Measurements from ENCODE around the gene ELOVL6.

GRCh38 chr4:110197529-110198042 lies 829 bp downstream of the ELOVL6 start:
- TF ChIP-seq CTCF (IDR thresholded peaks at IDR 0.05) (no peak), POLR2A (IDR thresholded peaks at IDR 0.05) (no peak)

All from testis (tissue), 2 donors.